HG02870 (cell line): Measurements from ENCODE around the gene GDA.
A peak's percentile ranks its signal among the peaks of the same experiment; 100 is the strongest.
"Not testable (repeated sequence)": the region's sequence is repeated elsewhere in the genome, so short reads cannot be mapped to it uniquely, and the experiment has no call there.

Experiments
- ATAC-seq: cut with Tn5 transposase; IDR thresholded peaks from one replicate; pipeline ENCODE4 v1.9.1; 2021; ENCODE audit warnings: mild to moderate bottlenecking, moderate library complexity; ENCODE audit not compliant: unreplicated experiment

GDA gene

DNA sequence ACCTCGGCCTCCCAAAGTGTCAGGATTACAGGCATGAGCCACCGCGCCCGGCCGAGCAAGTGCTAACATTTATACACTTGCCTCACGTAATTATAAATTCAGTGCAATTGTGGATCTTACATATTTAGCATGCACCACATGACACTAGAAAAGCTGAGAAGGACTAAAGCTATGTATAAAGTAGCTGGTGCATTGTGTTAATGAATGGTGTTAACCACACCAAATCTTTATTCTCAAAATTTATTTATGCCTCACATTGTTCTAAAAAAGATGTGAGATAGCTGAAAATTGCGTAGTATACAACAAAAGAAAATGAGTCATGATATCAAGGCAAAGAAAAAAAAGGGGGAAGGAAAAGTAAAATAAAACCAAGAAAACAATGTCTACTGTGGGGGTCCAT, 54.8 kb downstream of the GDA start:
- ATAC-seq = no peak

DNA sequence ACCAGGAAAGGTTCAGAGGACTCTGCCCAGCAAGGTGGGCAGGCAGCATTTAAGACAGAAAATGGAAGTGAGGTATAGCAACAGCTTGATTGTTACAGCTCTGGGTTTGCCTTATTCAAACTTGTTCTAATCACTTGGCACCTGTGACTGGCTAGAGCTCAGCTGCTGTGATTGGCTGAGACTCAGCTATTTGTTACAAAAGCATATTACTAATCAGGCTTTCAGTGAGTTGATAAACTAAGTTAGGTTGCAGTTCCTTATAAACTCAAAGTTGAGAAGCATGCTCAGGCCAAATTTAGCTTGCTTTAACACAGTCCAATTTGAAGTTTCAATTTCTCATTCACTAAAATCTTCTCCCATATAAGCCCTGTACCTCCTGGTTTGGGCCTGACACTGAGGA, 56.3 kb downstream of the GDA start:
- ATAC-seq = peak; percentile 49

DNA sequence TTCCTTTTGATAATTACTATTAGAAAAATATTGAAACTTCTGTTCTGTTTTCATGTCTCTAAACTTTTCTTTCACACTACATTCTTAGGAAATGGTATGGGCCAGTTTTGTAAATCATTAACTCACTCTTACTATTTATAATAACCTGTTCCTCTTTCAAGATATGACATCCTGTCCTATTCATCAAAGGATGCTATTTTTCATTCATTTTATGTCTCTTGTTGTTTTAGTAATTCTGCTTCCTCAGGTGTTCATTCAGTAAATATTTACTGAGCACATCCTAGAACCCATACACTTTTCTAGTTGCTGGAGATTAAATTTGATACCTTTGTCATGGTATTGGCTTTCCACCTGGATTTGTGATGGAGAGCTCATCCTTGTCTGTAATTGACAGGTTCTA, 58.0 kb downstream of the GDA start:
- no peak for ATAC-seq

DNA sequence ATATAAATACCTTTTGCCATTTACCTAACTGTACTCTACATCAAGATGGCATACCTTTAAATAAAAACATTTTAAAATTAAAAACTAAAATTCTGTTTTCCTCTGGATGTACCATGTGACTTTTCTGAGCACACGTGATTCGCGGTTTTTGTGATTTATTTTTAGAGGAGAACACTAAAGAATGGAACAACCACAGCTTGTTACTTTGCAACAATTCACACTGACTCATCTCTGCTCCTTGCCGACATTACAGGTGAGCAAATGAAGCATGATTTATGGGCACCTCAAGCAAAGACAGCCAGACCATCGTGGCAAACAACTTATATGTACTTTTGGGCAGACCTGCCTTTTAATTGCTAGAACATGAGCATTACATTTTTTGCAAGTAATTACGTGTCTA, 61.3 kb downstream of the GDA start:
- ATAC-seq = no peak

DNA sequence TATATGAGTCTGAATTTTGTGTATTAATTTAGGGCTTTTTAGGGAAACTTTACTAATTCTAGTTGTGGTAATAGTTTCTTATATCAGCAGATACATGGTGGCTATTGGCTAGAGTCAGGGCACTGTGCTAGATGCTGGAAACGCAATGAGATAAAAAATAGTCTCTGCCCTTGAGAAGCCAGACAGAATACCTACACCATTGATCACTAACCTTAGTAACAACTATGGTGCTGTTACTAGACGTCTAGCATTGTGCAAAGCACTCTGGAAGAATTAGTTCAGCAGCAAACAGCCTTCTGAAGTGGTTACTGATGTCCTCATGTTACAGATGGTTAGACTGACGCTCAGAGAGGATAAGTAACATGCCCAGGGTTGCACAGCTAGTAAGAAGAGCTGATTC, 61.8 kb downstream of the GDA start:
- ATAC-seq = no peak

DNA sequence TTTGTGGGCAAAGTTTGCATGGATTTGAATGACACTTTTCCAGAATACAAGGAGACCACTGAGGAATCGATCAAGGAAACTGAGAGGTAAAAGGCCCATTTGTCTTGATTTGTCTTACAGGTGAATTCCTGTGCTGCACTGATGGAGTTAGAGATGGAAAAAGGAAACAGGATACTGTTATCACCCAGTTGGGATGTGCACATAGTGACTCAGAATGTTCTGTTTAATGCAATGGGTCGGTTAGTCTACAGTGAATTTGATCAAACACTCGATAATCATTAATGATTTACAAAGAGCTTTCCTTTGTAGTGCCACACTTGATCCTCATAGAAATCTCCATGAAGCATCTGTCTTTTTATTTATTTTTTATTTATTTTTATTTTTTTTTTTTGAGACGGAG, 64.7 kb downstream of the GDA start:
- ATAC-seq = no peak

DNA sequence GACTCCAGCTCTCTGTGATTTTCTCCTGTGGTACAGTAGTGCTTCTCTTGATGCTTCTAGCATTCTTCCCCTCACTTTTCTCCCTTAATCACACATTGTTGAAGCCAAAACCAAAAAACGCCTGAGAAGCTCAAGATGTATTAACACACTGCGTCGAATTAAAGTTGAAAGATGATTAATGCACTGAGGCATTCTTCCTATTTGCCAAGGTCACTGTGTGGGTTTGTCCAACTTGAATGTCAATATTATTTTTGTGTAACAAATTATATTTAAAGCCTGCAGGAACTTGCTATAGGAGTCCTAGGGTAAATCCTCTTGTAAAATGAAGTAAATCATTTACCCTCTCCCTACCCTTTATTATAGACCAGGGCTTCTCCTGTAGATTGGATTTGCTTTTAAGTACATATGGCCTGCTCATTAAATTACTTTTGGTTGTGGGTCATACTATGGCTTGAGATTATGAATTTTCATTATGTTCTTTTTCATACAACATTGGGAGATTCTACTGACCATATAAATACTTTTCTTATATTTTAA, 68.1 kb downstream of the GDA start:
- no peak for ATAC-seq

DNA sequence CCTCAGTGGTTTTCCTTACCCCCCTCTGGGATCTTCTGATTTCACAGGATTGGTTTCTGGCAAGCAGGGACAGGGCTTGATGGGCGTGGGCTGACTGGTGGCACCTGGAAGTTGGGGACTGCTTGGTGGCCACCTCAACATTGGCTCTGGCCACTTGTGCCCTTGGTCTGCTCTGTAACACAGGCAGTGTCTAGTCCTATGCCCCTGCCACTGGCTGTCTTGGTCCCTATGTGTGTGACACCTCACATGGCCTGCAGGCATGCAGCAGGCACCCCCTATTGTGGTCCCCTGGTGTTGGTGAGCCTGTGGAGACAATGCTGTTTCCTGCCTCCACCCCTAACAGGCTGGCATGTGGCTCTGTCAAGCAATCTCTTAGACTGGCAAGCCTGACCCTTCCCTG, 71.3 kb downstream of the GDA start:
- ATAC-seq = no peak

DNA sequence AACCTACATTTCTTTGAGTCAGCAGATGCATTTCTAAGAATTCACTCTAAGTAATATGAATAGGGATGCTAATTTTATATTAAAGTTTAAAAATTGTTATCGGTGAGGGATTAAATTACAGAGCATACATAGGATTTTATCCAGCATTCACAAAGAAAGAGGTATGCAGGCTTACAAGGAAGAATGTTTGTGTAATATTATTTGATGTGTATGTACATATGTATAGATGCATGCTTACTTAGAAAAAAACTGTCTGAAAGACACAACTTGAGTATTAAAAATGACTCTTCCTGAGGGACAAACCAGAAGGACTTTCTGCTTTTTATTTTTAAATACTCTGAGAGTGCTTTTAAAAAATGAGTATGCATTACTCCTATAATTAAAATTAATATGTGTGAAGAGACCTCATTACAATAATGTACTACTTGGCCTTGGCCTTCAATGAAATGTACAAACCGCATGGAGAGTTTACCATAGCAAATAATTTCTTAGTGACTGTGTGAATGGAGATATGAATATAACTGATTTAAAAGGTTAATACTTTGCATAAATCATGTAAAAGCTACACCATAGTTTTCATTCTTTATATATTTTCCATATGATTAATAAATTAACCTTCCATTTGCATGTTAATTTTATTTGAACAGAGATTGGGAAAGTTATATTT, 77.0 kb downstream of the GDA start:
- ATAC-seq = no peak

DNA sequence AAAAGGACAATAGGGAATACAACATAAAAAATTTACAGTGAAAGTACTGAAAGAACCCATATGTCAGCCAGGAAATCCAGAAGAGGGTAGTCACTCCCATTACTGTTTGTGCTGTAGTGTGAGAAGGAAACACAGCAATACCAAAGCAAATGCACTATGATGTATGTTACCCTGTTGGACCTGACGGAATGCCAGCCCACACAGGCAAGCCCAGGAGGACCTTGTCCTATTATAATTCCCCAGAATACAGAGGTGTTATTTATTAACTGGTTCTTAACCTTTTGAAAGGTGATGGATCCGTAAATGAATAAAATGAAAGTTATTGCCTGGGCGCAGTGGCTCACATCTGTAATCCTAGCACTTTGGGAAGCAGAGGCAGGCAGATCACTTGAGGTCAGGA, 79.0 kb downstream of the GDA start:
- ATAC-seq = no peak

DNA sequence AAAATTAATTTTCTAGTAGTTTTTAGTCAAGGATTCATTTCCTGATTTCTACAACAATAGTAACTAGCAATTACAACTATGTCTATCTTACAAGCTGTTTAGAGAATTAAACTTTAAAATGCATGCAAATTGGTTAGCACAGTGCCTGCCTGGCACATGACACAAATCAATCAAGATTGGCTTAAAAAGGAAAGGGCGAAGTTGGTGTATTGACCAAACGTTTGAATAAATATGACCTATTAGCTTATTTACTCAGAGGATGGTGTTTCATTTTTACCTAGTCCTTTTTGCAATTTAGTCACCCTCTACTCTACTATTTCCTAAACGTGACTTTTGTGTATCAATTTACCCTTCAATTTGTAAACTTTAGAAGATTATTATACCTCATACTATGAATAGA, 83.5 kb downstream of the GDA start:
- no peak for ATAC-seq

DNA sequence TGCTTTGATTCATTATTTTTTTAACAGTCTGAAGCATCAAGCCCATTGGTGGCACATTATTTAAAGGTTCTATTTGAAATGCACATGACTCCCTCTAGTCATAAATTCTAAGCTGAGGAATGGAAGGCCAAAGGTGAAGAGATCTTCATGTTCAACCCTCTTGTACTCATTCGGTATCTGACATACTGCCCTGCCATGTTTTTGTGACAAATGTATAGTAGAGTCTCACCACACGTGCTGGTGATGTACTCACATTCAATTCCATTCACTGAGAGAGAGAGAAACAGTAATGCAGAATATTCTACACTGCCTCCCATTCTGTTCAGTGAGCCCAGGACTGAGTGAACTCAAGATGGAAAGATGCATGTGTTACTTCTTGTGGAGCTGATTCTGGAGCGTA, 98.3 kb downstream of the GDA start:
- ATAC-seq = no peak

DNA sequence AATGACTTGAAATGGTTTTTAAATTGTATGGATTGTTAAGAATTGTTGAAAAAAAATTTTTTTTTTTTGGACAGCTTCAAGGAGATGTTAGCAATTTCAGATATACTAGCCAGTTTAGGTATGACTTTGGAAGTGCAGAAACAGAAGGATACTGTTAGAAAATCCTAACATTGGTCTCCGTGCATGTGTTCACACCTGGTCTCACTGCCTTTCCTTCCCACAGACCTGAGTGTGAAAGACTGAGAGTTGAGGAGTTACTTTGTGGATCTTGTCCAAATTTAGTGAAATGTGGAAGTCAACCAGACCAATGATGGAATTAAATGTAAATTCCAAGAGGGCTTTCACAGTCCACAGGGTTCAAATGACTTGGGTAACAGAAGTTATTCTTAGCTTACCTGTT, 102.3 kb downstream of the GDA start:
- no peak for ATAC-seq

DNA sequence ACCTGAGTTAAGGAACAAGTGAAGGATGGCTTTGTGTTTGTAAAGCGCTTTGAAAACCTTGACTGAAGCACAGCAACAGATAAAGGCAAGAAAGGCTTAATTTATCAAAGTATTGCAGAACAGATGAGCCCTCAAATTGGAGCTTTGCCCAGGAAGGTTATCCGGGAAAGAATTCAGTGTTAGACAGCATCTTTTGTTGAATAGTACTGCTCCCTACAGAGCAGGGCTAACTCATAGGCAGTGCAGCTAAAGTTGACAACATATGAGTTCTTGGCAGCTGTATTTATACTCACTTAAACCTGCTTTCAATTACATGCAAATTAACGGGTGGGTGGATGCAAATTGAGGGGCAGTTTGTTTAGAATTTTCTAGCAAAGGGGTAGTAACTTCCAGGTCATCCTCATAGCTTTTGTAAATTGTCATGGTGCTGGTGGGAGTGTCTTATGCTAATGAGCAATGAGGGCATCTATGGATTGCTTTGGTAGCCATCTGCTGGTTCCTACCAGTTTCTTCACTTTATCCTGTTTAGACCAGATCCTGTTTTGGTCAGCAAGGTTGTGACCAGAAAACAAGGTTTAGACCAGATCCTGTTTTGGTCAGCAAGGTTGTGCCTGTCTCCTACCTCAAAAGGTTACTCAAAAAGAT, 105.8 kb downstream of the GDA start:
- no peak for ATAC-seq

DNA sequence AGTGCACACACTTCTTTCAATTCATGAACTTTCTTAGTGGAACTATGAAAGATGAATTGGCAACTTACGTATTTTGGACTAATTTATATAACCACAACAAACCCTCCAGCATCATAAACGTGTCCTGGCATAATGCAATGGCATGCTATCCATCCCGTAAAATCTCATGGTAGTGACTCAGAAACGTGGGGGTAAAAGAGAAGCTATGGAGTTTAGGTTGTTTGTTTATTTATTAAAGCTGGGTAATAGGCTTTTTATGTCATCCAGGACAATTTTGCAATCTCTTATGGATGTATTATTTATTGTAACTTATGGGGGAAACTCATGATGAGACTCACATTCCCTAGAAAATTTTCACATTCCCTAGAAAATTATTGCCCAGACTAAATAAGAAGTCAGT, 106.3 kb downstream of the GDA start:
- no peak for ATAC-seq

DNA sequence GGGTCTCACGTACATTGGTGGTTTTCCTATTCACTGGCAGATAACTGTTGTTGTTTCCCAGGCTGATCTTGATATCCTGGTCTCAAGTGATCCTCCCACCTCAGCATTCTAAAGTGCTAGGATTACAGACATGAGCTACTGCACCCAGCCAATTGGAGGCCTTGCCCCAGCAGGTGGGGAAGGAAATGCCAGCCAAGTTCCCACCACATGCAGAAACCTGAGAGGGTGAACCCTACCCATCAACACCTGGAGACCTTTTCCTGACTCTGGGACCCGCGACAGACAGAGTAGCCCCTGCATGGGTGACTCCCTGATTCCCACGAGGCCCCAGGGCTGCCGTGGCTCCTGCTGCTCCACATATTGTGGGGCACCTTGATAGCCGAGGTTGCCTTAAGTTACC, 107.7 kb downstream of the GDA start:
- no peak for ATAC-seq

DNA sequence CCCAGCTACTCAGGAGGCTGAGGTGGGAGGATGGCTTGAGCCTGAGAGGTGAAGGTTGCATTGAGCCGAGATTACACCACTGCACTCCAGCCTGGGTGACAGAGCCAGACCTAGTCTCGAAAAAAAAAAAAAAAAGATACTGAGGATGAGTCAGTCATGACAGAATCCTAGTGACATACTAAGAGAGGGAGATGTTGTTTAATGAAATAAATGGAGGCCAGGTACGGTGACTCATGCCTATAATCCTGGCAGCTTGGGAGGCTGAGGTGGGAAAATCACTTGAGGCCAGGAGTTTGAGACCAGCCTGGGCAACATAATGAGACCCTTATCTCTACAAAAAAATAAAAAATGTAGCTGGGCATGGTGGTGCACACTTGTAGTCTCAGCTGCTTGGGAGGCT, 108.6 kb downstream of the GDA start:
- no peak for ATAC-seq

DNA sequence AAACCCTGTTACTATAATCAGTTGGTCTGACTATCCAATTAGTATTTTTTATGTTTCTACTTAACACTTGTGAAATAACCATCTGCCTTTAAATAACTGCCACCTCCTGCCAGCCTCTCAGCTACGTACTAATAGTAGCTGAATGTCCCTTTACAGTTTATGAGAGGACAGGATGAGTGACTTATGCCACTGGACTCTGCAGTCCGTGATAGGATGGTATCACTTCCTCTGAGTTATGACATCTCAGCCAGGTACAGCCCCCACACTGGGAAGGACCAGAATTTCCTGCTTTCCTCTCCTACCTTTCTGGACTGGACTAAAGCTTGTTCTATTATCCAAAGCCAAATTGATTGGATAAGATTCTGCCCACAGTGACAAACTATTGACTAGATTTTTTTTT, 112.8 kb downstream of the GDA start:
- ATAC-seq = no peak

DNA sequence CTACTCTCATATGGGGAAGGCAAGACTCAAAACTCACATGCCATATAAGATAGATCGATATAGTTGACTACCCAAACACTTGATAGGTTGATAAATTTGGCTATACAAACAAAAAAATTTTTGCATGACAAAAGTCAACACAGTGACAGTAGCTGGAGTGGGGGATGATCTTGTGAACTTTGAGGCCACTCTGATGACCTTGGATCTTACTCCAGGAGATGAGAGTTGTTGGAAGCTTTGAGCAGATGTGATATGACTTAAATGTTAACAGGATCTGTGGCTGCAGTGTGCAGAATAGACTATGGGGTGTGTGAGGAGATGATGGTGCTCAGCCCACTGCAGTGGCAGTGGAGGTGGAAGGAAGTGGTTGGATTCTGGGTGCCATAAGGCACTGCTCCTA, 114.3 kb downstream of the GDA start:
- no peak for ATAC-seq

DNA sequence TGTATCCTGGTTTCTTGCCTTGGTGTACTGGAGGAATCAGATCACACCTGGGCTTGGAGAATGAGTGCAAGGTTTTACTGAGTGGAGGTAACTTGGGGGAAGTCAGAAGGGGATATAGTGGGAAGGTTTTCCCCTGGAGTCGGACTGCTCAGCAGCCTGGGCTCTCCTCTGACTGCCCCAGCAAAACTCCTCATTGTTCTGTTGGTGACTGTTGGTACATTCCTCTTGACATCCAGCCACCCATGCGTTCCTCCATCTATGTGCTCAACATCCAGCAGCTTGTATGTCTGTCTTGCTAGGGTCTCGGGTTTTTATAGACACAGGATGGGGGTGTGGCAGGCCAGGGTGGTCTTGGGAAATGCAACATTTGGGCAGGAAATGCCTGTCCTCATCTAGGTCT, 119.7 kb downstream of the GDA start:
- ATAC-seq = no peak

DNA sequence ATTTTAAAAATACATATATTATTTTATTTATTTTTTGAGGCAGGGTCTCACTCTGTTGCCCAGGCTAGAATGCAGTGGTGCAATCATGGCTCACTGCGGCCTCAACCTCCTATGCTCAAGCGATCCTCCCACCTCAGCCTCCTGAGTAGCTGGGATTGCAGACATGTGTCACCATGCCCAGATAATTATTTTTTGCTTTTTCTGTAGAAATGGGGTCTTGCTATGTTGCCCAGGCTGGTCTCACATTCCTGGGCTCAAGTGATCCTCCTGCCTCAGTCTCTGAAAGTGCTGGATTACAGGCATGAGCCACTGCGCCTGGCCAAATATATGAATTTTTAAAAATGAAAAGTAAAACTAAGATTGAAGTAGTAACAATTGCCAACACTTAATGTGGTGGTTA, 121.1 kb downstream of the GDA start:
- not testable (repeated sequence) for ATAC-seq

DNA sequence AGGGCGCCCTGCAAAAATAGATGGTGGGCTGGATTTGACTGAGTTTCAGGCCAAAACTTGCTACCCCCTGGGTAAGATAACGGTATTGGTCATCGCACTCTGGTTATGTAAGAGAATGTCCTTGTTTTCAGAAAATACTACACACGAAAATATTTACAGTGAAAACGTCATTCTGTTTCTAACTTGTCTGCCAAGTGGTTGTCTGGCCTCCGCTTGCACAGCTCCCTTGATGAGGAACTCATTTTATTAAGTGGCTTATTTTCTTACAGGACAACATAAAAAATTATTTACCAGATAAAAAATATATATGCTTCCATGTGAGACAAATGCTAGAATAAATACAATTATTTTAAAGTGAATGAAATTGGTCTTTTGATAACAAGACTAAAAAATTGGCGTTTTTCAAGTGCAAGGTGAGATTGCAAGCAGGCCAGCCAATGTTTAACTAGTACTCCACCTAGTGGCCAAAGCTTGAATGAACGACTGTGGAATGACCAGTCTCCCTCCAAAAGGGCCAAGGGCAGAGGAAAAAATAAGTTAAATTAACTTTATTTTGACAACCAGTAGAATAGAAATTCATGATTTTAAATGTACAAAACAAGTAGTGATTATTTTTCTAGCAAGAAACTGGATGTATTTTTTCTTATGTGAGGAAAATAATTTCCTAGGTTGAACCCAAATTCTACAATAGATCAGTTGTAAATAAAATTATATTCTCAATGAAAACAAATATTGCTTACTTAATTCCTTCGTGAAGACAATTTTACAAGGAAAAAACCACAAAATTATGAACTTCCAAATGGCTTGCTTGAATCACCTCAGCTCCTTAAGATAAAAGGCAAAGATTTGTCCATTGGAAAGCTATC, 122.6 kb downstream of the GDA start:
- ATAC-seq = peak; percentile 56
